GM10248 (cell line): ENCODE data around the gene LIPI.
A peak's percentile ranks its signal among the peaks of the same experiment; 100 is the strongest.
"Not testable (repeated sequence)": the region's sequence is repeated elsewhere in the genome, so short reads cannot be mapped to it uniquely, and the experiment has no call there.

ENCODE experiments used
- CTCF ChIA-PET: fragments of 300-600 bp; sonication (Branson Sonifier 250); formaldehyde crosslinking; extraction: SDS; loops from one replicate; lab custom pipeline; 2021; ENCODE audit warnings: antibody characterized with exemption; lab: Yijun Ruan, JAX
- POLR2A ChIA-PET: fragments of 350-650 bp; sonication (Branson Sonifier 250); formaldehyde crosslinking; extraction: SDS; loops from one replicate; lab custom pipeline; 2020; ENCODE audit warnings: antibody characterized with exemption; lab: Yijun Ruan, JAX
- DNase-seq: peaks from one replicate; pipeline ENCODE4 v3.0.0; 2012; ENCODE audit errors: extremely low spot score
- CTCF ChIP-seq: IDR thresholded peaks from 2 replicates; pipeline ENCODE4 v1.5.1; 2012; ENCODE audit warnings: mild to moderate bottlenecking, low read depth; ENCODE audit errors: extremely low read depth, missing control alignments, control extremely low read depth

The LIPI gene

GRCh38 chr21:14229399-14229798, 18.6 kb upstream of the LIPI start:
- no peak for DNase-seq
- CTCF ChIA-PET = no interaction called here
- POLR2A ChIA-PET = no interaction called here
- no peak for TF ChIP-seq CTCF

DNA sequence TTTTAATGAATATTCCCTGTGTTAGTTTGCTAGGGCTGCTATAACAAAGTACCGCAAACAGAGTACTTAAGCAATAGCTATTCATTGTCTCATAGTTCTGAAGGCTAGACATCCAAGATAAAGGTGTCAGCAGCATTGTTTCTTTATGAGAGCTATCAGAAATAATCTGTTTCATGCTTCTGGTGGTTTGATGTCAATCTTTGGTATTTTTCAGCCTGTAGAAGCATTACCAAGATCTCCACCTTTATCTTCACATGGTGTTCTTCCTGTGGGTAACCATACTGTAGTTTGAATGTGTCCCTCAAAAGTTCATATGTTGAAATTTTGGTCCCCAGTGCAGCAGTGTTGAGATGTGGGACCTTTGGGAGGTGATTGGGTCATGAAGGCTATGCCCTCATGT, 12.6 kb upstream of the LIPI start:
- DNase-seq = no peak
- TF ChIP-seq CTCF = no peak
- POLR2A ChIA-PET = no interaction called here
- CTCF ChIA-PET = no interaction called here

DNA sequence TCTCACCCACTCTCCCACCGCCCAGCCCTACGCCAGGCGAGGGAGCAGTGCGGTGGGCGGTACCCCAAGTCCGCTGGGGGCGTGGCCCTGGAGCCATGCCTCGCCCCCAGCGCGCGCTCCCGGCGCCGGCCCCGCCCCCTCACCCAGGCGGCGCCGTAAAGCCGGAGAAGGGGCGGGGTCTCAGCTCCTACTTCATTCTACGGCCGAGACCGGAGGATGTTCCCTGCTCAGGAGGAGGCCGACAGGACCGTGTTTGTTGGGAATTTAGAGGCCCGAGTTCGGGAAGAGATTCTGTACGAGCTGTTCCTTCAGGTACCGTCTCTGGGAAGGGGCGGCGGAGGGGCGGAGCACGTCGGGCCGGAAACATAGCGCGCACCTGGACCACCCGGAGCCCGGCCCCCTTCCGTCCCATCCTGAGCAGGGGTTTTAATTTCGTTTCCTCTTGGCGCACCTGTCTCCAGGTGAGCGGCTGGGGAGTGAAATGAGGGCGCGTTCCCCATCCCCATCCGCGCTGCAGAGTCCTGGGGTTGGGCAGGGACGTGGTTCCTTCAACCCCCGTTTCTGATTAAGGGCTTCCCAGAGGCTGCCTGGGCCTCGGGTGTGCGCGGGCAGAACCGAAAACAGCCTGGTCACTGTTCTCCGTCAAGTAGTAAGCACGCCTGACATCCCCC, 5.4 kb upstream of the LIPI start, which contains the start of gene RBM11:
RBM11 (plus strand) TSS at position 187 of the 671 bp plus-strand sequence; CDS start at position 217, 30 bp downstream.
- ChIA-PET POLR2A (no interaction called here), CTCF (interaction anchor here (1.2 kb wide), 1 partner anchor 37 kb away, joined by 5 read pairs; no protein-coding TSS in a partner anchor)

DNA sequence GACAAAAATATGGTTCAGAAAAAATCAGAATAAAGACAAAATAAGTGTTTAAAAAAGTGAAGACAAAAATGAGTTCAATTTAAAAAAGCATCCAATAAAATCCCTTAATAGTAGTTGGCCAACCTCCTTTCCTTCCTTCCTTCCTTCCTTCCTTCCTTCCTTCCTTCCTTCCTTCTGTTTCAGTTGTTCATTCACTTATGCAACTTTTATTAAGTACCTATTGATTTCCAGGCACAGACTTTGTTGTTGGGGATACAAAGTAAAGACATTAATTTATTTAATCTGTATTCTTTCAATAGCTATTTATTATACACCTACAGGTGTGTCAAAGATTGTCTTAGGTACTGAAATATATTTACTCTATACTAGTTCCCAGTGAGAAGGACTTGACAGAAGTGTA, 2.4 kb upstream of the LIPI start:
- DNase-seq = no peak
- ChIA-PET POLR2A (no interaction called here), CTCF (no interaction called here)
- TF ChIP-seq CTCF = no peak

More for the DNA sequence above, 5.4 kb upstream of the LIPI start, which contains the start of gene RBM11:
- peak; percentile 73 for DNase-seq
- no peak for TF ChIP-seq CTCF

- ChIA-PET CTCF (interaction anchor here (0.8 kb wide), 1 partner anchor 115 kb away, joined by 3 read pairs; no protein-coding TSS in a partner anchor), POLR2A (no interaction called here)
- TF ChIP-seq CTCF = no peak
- no peak for DNase-seq
Observed at GRCh38 chr21:14206222-14206621, 4.5 kb downstream of the LIPI start.

DNA sequence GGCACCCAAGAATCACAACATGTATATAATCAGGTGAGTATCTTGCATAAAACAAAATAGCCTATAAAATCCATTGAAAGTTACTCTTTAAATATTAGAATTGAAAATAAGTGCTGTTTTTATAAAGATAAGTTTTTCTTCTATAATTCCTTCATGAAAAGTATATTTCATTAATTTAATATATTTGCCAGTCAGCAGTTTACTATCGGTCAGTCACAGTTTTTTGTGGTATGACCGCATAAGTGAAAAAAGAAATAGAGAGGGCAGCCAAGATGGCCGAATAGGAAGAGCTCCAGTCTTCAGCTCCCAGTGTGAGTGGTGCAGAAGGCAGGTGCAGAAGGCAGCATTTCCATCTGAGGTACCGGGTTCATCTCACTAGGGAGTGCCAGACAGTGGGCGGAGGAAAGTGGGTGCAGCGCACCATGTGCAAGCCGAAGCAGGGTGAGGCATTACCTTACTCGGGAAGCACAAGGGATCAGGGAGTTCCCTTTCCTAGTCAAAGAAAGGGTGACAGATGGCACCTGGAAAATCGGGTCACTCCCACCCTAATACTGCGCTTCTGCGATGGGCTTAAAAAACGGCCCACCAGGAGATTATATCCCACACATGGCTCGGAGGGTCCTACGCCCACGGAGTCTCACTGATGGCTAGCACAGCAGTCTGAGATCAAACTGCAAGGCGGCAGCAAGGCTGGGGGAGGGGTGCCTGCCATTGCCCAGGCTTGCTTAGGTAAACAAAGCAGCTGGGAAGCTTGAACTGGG, 44.1 kb downstream of the LIPI start:
- POLR2A ChIA-PET, DNase-seq, CTCF ChIA-PET: not testable (repeated sequence)

DNA sequence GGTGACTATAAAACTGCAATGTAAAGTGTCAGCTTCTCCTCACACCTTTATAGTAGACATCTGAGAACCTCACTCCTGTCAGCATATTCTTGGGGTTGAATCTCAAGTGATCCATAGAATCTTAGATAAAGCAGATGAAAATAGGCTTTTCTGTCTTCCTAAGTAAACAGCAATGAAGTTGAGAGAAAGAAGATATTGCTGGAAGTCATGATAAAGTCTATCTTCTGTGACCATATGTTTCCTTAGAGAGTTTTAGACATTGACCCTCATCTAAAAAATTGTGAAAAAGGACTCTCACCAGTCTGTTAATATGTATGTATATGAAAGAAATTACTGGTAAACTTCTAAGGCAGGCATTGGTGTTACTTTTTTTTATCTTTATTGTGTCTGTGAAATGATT, 66.8 kb downstream of the LIPI start:
- POLR2A ChIA-PET = no interaction called here
- DNase-seq = no peak
- CTCF ChIA-PET = no interaction called here
- TF ChIP-seq CTCF = no peak
